ENCODE results near the gene FANCE. TPM values are rescaled to one million over a fixed set of nuclear protein-coding genes. Genes with fewer than 3 reads are reported as not detected.
"Not testable (repeated sequence)": the region's sequence is repeated elsewhere in the genome, so short reads cannot be mapped to it uniquely, and the experiment has no call there.

Gene FANCE
- polyA plus RNA-seq, 3 donors, result 1.8 to 3.0 (median 2.9) TPM

DNA sequence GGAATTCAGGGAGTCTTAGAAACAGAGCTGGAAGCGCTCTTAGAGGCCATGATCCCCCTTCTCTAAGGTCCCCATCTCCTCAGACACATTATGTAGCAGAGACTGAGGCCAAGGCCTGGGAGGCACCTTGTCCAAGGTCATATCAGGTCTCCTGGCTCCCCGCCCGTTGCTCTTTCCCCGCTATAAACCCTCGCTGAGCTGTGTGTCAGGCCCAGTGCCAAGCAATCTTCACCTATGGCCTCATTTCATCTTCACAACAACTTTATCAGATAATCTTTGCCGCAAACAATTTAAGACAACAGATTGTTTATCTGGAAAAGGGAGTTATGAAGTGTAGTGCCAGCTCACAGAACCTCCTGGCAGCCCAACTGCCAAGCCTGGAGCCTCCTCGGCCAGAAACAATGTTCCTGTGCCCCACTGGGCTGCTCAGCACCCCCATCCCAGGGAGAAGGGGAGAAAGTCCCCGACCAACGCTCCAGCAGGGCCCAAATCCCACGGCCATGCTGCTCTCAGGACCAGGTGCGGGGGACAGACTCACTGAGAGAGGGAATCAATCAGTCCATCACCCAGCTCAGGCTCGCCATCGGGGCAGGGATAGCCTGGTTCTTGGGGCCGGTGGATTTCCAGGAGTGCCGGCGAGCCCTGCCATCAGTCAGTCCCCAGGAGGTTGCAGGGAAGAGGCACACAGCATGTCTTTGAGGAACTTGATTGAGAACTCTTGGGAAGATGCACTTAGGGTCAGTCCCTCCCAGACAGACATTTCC is 16.9 kb upstream of the FANCE start:
- Histone ChIP-seq H3K36me3 (replicated peaks in 1 of 2; ENCODE audit: control insufficient read depth in 1 of 2, insufficient read depth in 2 of 2, low read length in 2 of 2) (no peaks in the 10 kb centered on the region), H3K27ac (ENCODE audit: low read depth in 1 of 2, low read length in 2 of 2) (no peak overlapping the region), H3K4me2 (replicated peaks; ENCODE audit: extremely low read depth, low read length, poor library complexity, severe bottlenecking) (no peak overlapping the region), H3K9ac (ENCODE audit: insufficient read depth, low read length, poor library complexity, severe bottlenecking) (peak overlapping the region; percentile 15), H3K4me1 (ENCODE audit: control insufficient read depth in 1 of 2, insufficient read depth in 2 of 2, low read length in 2 of 2) (no peaks in the 10 kb centered on the region), H3K9me3 (replicated peaks in 1 of 2; ENCODE audit: control insufficient read depth in 1 of 2, insufficient read depth in 1 of 2, low read length in 2 of 2) (peaks cover 2 to 5% of the 10 kb centered on the region in 2 donors), H3K27me3 (ENCODE audit: control insufficient read depth in 2 of 2, insufficient read depth in 2 of 2, low read length in 2 of 2) (no peaks in the 10 kb centered on the region), H3K79me2 (ENCODE audit: insufficient read depth, low read length) (no peaks in the 10 kb centered on the region), H4K20me1 (ENCODE audit: insufficient read depth, low read length) (no peaks in the 10 kb centered on the region), H2AFZ (ENCODE audit: insufficient read depth, low read depth, low read length, poor library complexity, severe bottlenecking) (no peak overlapping the region), H3K4me3 (replicated peaks in 1 of 3; ENCODE audit: low read depth in 2 of 3, low read length in 3 of 3) (no peak overlapping the region)
- 93% methylated on average over 10 of the region's 16 CpGs for WGBS (ENCODE audit: insufficient coverage)
- no peaks in the 10 kb centered on the region for H3K36me3 Mint-ChIP-seq
- peaks cover 3 to 5% (median 4%) of the 10 kb centered on the region in 3 donors for H3K27me3 Mint-ChIP-seq (ENCODE audit: low read depth in 3 of 3)
- DNase-seq, result no peak
- TF ChIP-seq, protein P1, sequence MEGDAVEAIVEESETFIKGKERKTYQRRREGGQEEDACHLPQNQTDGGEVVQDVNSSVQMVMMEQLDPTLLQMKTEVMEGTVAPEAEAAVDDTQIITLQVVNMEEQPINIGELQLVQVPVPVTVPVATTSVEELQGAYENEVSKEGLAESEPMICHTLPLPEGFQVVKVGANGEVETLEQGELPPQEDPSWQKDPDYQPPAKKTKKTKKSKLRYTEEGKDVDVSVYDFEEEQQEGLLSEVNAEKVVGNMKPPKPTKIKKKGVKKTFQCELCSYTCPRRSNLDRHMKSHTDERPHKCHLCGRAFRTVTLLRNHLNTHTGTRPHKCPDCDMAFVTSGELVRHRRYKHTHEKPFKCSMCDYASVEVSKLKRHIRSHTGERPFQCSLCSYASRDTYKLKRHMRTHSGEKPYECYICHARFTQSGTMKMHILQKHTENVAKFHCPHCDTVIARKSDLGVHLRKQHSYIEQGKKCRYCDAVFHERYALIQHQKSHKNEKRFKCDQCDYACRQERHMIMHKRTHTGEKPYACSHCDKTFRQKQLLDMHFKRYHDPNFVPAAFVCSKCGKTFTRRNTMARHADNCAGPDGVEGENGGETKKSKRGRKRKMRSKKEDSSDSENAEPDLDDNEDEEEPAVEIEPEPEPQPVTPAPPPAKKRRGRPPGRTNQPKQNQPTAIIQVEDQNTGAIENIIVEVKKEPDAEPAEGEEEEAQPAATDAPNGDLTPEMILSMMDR (IDR thresholded peaks at IDR 0.05), result no peak
- H3K4me1 Mint-ChIP-seq, result peaks cover 3% of the 10 kb centered on the region
- peaks cover 1 to 8% (median 5%) of the 10 kb centered on the region in 7 donors for H3K9me3 Mint-ChIP-seq
- intact Hi-C loops (cut with micrococcal nuclease), result no loop called here
- H3K4me3 Mint-ChIP-seq, result no peak overlapping the region
- peak overlapping the region in 1 of 7 donors; percentile 80 for H3K27ac Mint-ChIP-seq

DNA sequence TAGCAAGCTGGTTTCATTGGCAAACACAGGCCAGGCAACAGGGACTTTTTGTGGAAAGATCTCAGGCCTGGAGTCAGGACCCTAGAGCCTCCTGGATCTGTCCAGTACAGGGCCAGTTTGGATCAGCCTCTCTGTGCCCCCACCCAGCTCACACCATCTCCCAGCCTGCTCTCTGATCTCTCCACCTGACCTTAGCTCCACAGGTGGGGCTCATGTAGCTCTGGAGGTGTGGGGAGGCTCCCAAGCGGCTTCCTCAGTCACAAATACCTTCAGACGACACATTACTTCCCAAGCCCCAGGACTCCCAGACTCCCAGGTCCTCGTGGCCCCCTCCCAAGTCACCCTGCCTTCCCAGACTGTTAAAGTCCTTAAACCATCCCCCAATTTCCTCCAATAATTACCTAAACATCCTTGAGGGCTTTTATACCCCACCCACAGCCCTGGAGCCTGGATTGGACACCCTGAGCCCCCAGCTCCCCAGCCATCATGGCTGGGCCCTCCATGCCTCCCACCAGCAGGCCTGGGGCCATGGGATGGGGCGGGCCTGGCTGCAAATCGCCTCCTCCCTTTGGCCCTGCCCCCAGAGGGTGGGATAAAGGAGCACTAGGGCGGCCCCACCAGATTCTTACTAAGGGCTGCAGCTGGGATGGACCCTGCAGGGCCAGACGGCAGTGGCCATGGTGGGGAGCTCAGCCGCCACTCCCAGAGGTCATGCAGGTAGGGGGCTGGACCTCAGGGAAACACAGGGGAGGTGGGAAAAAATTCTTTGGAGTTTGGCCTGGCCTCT is 15.9 kb upstream of the FANCE start:
- Histone ChIP-seq H4K20me1 (ENCODE audit: insufficient read depth, low read length) (no peaks in the 10 kb centered on the region), H3K4me2 (replicated peaks; ENCODE audit: extremely low read depth, low read length, poor library complexity, severe bottlenecking) (no peak overlapping the region), H2AFZ (ENCODE audit: insufficient read depth, low read depth, low read length, poor library complexity, severe bottlenecking) (no peak overlapping the region), H3K4me1 (ENCODE audit: control insufficient read depth in 1 of 2, insufficient read depth in 2 of 2, low read length in 2 of 2) (no peaks in the 10 kb centered on the region), H3K9me3 (replicated peaks in 1 of 2; ENCODE audit: control insufficient read depth in 1 of 2, insufficient read depth in 1 of 2, low read length in 2 of 2) (no peaks in the 10 kb centered on the region), H3K4me3 (replicated peaks in 1 of 3; ENCODE audit: low read depth in 2 of 3, low read length in 3 of 3) (no peak overlapping the region), H3K79me2 (ENCODE audit: insufficient read depth, low read length) (no peaks in the 10 kb centered on the region), H3K27me3 (ENCODE audit: control insufficient read depth in 2 of 2, insufficient read depth in 2 of 2, low read length in 2 of 2) (no peaks in the 10 kb centered on the region), H3K27ac (ENCODE audit: low read depth in 1 of 2, low read length in 2 of 2) (no peak overlapping the region), H3K36me3 (replicated peaks in 1 of 2; ENCODE audit: control insufficient read depth in 1 of 2, insufficient read depth in 2 of 2, low read length in 2 of 2) (no peaks in the 10 kb centered on the region), H3K9ac (ENCODE audit: insufficient read depth, low read length, poor library complexity, severe bottlenecking) (no peak overlapping the region)
- 85% methylated on average over 5 of the region's 8 CpGs for WGBS (ENCODE audit: insufficient coverage)
- Mint-ChIP-seq H3K27me3 (ENCODE audit: low read depth in 3 of 3) (peaks cover 3 to 6% (median 4%) of the 10 kb centered on the region in 3 donors), H3K27ac (no peak overlapping the region), H3K9me3 (no peaks in the 10 kb centered on the region), H3K36me3 (no peaks in the 10 kb centered on the region), H3K4me3 (no peak overlapping the region), H3K4me1 (peaks cover 3% of the 10 kb centered on the region)
- TF ChIP-seq, protein P1 (IDR thresholded peaks at IDR 0.05), result no peak
- DNase-seq, result no peak
- intact Hi-C loops (cut with micrococcal nuclease), result no loop called here

DNA sequence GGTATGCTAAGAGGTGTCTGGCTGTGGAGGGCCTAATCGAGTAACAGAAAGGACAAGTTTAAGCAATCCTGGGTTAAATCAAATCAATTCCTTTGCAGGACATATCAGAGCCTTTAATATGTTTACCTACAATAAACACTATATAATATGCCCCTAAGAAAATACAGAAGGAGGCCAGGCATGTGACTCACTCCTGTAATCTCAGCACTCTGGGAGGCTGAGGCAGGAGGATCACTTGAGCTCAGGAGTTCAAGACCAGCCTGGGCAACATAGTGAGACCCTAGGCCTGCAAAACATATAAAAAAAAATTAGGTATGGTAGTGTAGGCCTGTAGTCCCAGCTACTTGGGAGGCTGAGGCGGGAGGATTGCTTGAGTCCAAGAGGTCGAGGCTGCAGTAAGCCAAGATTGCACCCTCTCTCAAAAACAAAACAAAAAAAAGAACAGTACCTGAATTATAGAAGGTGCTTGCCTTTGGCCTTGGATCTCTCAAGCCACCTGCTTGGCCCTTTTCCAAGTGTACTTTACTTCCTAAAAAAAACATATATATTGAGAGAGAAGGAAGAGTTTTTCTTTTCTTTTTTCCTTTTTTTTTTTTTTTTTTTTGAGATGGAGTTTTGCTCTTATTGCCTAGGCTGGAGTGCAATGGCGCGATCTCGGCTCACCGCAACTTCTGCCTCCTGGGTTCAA is 13.6 kb upstream of the FANCE start:
- H3K4me1 Mint-ChIP-seq; intact Hi-C loops (cut with micrococcal nuclease); DNase-seq; H3K4me2 ChIP-seq (replicated peaks; ENCODE audit: extremely low read depth, low read length, poor library complexity, severe bottlenecking); H3K36me3 Mint-ChIP-seq; H3K4me3 Mint-ChIP-seq; H3K27me3 ChIP-seq (ENCODE audit: control insufficient read depth in 2 of 2, insufficient read depth in 2 of 2, low read length in 2 of 2); H3K9me3 ChIP-seq (replicated peaks in 1 of 2; ENCODE audit: control insufficient read depth in 1 of 2, insufficient read depth in 1 of 2, low read length in 2 of 2); H3K79me2 ChIP-seq (ENCODE audit: insufficient read depth, low read length); H2AFZ ChIP-seq (ENCODE audit: insufficient read depth, low read depth, low read length, poor library complexity, severe bottlenecking); H3K27ac Mint-ChIP-seq; H3K4me1 ChIP-seq (ENCODE audit: control insufficient read depth in 1 of 2, insufficient read depth in 2 of 2, low read length in 2 of 2); H3K4me3 ChIP-seq (replicated peaks in 1 of 3; ENCODE audit: low read depth in 2 of 3, low read length in 3 of 3); H4K20me1 ChIP-seq (ENCODE audit: insufficient read depth, low read length); H3K9me3 Mint-ChIP-seq; H3K9ac ChIP-seq (ENCODE audit: insufficient read depth, low read length, poor library complexity, severe bottlenecking); H3K36me3 ChIP-seq (replicated peaks in 1 of 2; ENCODE audit: control insufficient read depth in 1 of 2, insufficient read depth in 2 of 2, low read length in 2 of 2); H3K27ac ChIP-seq (ENCODE audit: low read depth in 1 of 2, low read length in 2 of 2): not testable (repeated sequence)
- no CpG with 5 or more reads among the region's 7 CpGs for WGBS (ENCODE audit: insufficient coverage)
- H3K27me3 Mint-ChIP-seq (ENCODE audit: low read depth in 3 of 3), result peaks cover 4 to 14% (median 6%) of the 10 kb centered on the region in 3 donors

Data from CD14-positive monocyte (primary cell).